Activated T-cell treated with anti-CD3 and anti-CD28 coated beads, Interleukin-2, amount 50 U/mL, for 4 hours (primary cell): ENCODE measurements around the gene KDM4D. TPM values are rescaled to one million over a fixed set of nuclear protein-coding genes. Genes with fewer than 3 reads are reported as not detected.
"Not testable (repeated sequence)": the region's sequence is repeated elsewhere in the genome, so short reads cannot be mapped to it uniquely, and the experiment has no call there.

ENCODE experiments used
- ATAC-seq, 2 donors: fragments of 200-7000 bp; cut with Tn5 transposase; one replicate each; pipeline ENCODE4 v1.10.0; 2021
- DNase-seq: peaks from one replicate; pipeline ENCODE4 v3.0.0-alpha.2; 2020
- H3K27me3 Mint-ChIP-seq: one replicate; pipeline ENCODE4 v1.8.0; 2021; ENCODE audit warnings: low read depth, mixed read lengths
- H3K36me3 Mint-ChIP-seq: one replicate; pipeline ENCODE4 v1.8.0; 2022; ENCODE audit warnings: mixed read lengths; ENCODE audit not compliant: insufficient read depth
- H3K4me1 Mint-ChIP-seq: one replicate; pipeline ENCODE4 v1.8.0; 2021; ENCODE audit warnings: low read depth, mixed read lengths
- H3K4me3 Mint-ChIP-seq: one replicate; pipeline ENCODE4 v1.8.0; 2021; ENCODE audit warnings: mild to moderate bottlenecking, moderate library complexity, mixed read lengths
- H3K9me3 Mint-ChIP-seq: one replicate; pipeline ENCODE4 v1.8.0; 2021; ENCODE audit warnings: mixed read lengths
- total RNA-seq, 3 donors: library from RNA; stranded (reverse); gene quantifications; one replicate each; pipeline ENCODE4 v1.2.1, GENCODE V29; 2021

Gene KDM4D
- 1 to 10 TPM in 1 of 3 donors, under 1 TPM in 2; 0.76 to 1.1 (median 0.90) TPM for total RNA-seq

- H3K4me3 Mint-ChIP-seq = peak within 1 kb of the TSS; percentile 97
- peaks cover 32% of the 10 kb centered on the region for H3K4me1 Mint-ChIP-seq
- no peaks in the 10 kb centered on the region for H3K9me3 Mint-ChIP-seq
- ATAC-seq (peak; percentile 99 to 100), DNase-seq (peak; percentile 93)
- no peaks in the 10 kb centered on the region for H3K27me3 Mint-ChIP-seq
- H3K36me3 Mint-ChIP-seq = peaks cover 28% of the 10 kb centered on the region
Observed at GRCh38 chr11:94973099-94973968, at the start of gene KDM4D, which contains the start of gene CWC15. KDM4D (plus strand) TSS chr11:94973709; CDS start chr11:94997373, 23,664 bp downstream. CWC15 (minus strand) TSS chr11:94973556; CDS start chr11:94972185, 1,371 bp downstream.

GRCh38 chr11:94924171-94924572 lies 49.3 kb upstream of the KDM4D start:
- no peak overlapping the region for H3K4me3 Mint-ChIP-seq
- peaks cover 45% of the 10 kb centered on the region for H3K4me1 Mint-ChIP-seq
- H3K9me3 Mint-ChIP-seq = peaks cover 11% of the 10 kb centered on the region
- ATAC-seq (peak in 1 of 2 donors; percentile 25), DNase-seq (no peak)
- H3K36me3 Mint-ChIP-seq = peaks cover 6% of the 10 kb centered on the region
- no peaks in the 10 kb centered on the region for H3K27me3 Mint-ChIP-seq

- Mint-ChIP-seq H3K4me1 (peaks cover 45% of the 10 kb centered on the region), H3K27me3 (no peaks in the 10 kb centered on the region), H3K4me3 (peak overlapping the region; percentile 25), H3K36me3 (peaks cover 6% of the 10 kb centered on the region), H3K9me3 (peaks cover 11% of the 10 kb centered on the region)
- peak in 1 of 2 donors; percentile 42 for ATAC-seq
- DNase-seq = no peak
Observed at GRCh38 chr11:94924612-94925011, 48.9 kb upstream of the KDM4D start.

DNA sequence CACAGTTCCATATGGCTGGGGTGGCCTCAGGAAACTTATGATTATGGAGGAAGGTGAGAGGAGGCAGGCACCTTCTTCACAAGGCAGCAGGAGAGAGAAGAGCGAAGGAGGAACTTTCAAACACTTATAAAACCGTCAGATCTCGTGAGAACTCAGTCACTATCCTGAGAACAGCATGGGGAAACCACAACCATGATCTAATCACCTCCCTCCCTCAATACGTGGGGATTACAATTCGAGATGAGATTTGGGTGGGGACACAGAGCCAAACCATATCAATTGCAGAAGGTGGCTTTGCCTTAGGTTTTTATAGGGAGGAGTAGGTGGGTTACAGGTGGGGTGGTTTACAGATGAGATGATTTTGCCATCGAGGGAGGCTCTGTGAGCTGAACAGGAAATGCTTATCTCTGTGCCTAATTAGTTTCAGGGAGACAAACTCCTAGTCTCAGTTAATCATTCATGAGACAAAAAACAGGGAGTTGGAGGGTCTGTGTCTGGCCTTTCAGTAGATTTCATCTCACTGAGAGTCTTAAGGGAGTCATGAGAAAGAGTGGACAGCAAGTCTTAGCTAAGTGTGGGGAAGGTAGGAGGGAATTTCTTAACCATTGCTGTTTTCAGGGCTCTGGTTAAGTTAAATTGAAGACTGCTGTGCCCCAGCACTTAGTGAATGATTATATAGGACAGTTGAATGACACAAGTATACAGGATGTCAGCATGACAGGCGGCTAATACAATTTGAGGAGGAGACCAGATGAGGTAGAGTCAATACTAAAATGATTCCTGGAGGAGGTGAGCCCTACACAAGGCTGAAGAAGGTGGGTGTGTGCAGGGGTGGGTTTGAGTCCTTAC lies 47.9 kb upstream of the KDM4D start:
- ATAC-seq (peak in 1 of 2 donors; percentile 40), DNase-seq (no peak)
- peak overlapping the region; percentile 25 for H3K4me3 Mint-ChIP-seq
- H3K9me3 Mint-ChIP-seq = peaks cover 11% of the 10 kb centered on the region
- peaks cover 6% of the 10 kb centered on the region for H3K36me3 Mint-ChIP-seq
- no peaks in the 10 kb centered on the region for H3K27me3 Mint-ChIP-seq
- H3K4me1 Mint-ChIP-seq = peaks cover 41% of the 10 kb centered on the region

GRCh38 chr11:94926271-94926625 lies 47.3 kb upstream of the KDM4D start:
- ATAC-seq (peak in 1 of 2 donors; percentile 19), DNase-seq (no peak)
- Mint-ChIP-seq H3K36me3 (peaks cover 5% of the 10 kb centered on the region), H3K9me3 (peaks cover 11% of the 10 kb centered on the region), H3K27me3 (no peaks in the 10 kb centered on the region), H3K4me3 (no peak overlapping the region), H3K4me1 (peaks cover 41% of the 10 kb centered on the region)

DNA sequence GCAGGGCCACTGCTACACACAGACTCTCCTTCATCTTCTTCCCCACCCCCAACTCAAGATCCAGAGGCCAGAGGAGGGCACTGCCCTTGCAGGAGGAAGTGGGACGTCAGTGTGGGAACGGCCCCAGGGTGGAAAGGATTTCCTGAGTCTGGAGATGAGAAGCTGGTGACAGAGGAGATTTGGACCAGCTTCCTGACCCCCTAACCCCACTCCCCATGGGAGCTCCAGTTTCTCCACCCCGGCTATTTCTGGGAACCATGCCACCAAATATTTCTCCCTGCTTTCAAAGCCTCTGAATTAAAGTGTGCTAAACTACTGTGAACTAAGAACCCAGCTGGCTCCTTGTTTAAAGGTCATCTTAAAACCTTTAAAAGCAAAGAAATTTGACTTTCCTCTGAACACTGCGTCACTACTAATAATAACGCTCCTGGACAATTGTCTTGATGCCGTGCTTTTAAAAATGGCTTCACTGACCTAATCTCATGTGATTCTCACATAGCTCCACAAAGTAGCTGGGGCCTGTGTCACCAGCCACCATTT lies 46.7 kb upstream of the KDM4D start:
- Mint-ChIP-seq H3K9me3 (peaks cover 11% of the 10 kb centered on the region), H3K4me3 (no peak overlapping the region), H3K4me1 (peaks cover 41% of the 10 kb centered on the region), H3K36me3 (no peaks in the 10 kb centered on the region), H3K27me3 (no peaks in the 10 kb centered on the region)
- DNase-seq (no peak), ATAC-seq (no peak)

DNA sequence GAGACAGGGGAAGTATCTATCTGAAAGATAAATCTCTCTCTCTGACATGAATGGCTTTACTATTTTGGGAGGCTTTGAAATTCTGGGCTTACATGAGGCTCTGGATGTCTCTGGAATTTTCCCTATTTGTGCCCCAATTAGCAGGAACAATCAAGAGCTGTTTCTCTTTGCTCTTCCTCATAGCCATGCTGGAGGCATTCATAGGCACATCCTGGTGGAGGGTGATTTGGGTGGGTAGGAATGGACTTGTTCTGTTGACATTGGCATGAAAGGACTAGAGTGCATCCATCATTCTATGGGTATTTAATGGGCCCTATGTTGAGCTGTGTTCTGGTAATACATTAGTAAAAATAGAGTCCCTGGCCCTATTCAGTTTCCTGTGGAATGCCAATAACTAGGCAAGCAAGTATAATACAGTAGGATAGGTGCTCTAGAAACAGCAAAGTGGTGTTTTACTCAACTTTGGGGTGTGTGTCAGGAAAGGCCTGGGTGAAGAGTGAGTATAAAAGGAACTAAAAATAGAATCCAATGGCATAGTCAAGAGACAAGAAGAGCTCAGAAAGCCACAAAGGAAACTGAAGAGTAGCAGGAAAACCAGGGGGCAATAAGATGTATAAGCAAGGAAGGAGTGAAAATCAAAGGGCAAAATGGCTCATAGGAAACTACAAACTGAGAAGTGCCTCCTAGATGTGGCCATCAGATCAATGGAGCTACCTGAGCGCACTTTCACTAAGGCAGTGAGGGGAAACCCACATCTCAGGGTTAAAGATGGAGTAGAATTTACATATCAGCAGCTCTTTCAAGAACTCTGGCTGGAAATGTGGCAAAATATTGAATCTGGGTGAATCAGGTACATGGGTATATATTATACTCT lies 45.2 kb upstream of the KDM4D start:
- no peaks in the 10 kb centered on the region for H3K36me3 Mint-ChIP-seq
- DNase-seq (no peak), ATAC-seq (no peak)
- H3K9me3 Mint-ChIP-seq = peaks cover 11% of the 10 kb centered on the region
- H3K4me3 Mint-ChIP-seq = no peak overlapping the region
- H3K27me3 Mint-ChIP-seq = no peaks in the 10 kb centered on the region
- peaks cover 48% of the 10 kb centered on the region for H3K4me1 Mint-ChIP-seq

DNA sequence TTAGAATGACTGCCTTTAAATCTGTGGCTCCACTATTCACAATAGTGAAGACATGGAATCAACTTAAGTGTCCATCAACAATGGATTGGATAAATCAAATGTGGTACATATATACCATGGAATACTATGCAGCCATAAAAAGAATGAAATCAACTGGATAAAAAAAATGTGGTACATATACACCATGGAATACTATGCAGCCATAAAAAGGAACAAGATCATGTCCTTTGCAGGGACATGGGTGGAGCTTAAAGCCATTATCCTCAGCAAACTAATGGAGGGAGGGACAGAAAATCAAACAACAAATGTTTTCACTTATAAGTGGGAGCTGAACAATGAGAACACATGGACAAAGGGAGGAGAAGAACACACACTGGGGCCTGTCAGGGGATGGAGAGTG lies 41.4 kb upstream of the KDM4D start:
- H3K36me3 Mint-ChIP-seq, H3K4me3 Mint-ChIP-seq, ATAC-seq, H3K9me3 Mint-ChIP-seq, H3K27me3 Mint-ChIP-seq, DNase-seq: not testable (repeated sequence)
- peaks cover 43% of the 10 kb centered on the region for H3K4me1 Mint-ChIP-seq

DNA sequence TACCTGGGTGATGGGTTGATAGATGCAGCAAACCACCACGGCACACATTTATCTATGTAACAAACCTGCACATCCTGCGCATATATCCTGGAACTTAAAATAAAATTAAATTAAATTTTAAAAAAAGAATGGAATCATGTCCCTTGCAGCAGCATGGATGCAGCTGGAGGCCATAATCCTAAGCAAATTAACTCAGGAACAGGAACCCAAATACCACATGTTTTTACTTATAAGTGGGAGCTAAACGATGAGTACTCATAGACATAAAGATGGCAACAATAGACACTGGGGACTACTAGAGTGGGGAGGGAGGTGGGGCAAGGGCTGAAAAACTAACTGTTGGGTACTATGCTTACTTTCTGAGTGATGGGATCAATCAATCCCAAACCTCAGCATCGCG lies 41.0 kb upstream of the KDM4D start:
- ATAC-seq (no peak), DNase-seq (no peak)
- H3K4me1 Mint-ChIP-seq = peaks cover 43% of the 10 kb centered on the region
- H3K36me3 Mint-ChIP-seq = no peaks in the 10 kb centered on the region
- no peak overlapping the region for H3K4me3 Mint-ChIP-seq
- H3K9me3 Mint-ChIP-seq = no peaks in the 10 kb centered on the region
- no peaks in the 10 kb centered on the region for H3K27me3 Mint-ChIP-seq

DNA sequence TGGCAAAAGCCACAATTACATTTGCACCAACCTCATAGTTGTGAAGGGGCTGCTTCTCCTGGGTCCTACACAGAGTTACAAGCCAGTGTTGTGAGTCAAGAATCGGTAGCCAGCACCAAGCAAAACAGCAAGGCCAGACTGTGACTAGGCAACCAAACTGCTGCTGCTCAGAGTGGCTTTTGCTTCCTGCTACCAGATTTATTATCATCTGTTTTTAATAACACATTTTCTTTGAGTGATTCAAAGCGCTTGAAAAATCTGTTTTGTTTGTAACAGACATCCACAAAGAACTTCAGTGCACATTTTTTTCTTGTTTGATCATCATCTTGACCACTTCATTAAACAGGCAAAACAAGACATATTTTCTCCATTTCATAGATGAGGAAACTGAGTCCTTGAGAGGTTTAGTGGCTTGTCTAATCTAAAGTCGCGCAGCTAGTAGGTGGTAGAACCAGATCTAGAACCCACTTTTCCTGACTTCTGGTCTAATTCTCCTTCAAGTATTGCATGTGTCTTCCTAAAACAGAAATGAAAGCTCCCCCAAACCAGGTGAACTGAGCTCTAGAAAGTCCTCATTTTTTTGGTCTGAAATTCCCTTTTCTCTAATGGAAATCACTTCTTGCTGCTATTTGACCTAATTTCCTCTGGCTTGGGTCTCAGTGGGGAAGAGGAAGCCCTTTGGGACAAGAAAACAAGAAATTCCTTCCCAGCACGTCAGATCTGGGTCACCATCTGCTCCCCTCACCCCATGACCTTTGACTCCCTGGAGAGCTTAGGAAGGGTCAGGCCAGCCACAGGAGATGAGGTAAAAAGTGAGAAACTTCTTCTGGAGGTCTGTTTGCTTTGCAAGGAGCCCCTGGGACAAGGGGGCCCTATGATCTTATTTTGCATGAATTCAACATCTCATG lies 40.0 kb upstream of the KDM4D start:
- H3K4me3 Mint-ChIP-seq = no peak overlapping the region
- ATAC-seq (no peak), DNase-seq (no peak)
- H3K36me3 Mint-ChIP-seq = no peaks in the 10 kb centered on the region
- H3K27me3 Mint-ChIP-seq = no peaks in the 10 kb centered on the region
- H3K4me1 Mint-ChIP-seq = peaks cover 38% of the 10 kb centered on the region
- no peaks in the 10 kb centered on the region for H3K9me3 Mint-ChIP-seq

- H3K4me3 Mint-ChIP-seq = peak overlapping the region; percentile 27
- no peaks in the 10 kb centered on the region for H3K9me3 Mint-ChIP-seq
- DNase-seq = no peak
- H3K36me3 Mint-ChIP-seq = no peaks in the 10 kb centered on the region
- peak in 1 of 2 donors; percentile 57 for ATAC-seq
- no peaks in the 10 kb centered on the region for H3K27me3 Mint-ChIP-seq
- peaks cover 36% of the 10 kb centered on the region for H3K4me1 Mint-ChIP-seq
Observed at GRCh38 chr11:94934362-94934761, 39.1 kb upstream of the KDM4D start.

- DNase-seq = no peak
- H3K4me3 Mint-ChIP-seq = peak overlapping the region; percentile 27
- ATAC-seq = no peak
- no peaks in the 10 kb centered on the region for H3K9me3 Mint-ChIP-seq
- H3K27me3 Mint-ChIP-seq = no peaks in the 10 kb centered on the region
- H3K4me1 Mint-ChIP-seq = peaks cover 36% of the 10 kb centered on the region
- no peaks in the 10 kb centered on the region for H3K36me3 Mint-ChIP-seq
Observed at GRCh38 chr11:94934846-94935245, 38.7 kb upstream of the KDM4D start.
